ENCODE data around the gene IFI16. TPM values are rescaled to one million over a fixed set of nuclear protein-coding genes. Genes with fewer than 3 reads are reported as not detected.
A peak's percentile ranks its signal among the peaks of the same experiment; 100 is the strongest.

The IFI16 gene
- total RNA-seq = 10 to 100 TPM; 34.3 to 39.8 TPM
- polyA plus RNA-seq (ENCODE audit: insufficient read depth, low read depth, low replicate concordance) = 35.7 TPM
- long read RNA-seq, donor 1, partial matches to known transcripts = 10 of 17 reads
- long read RNA-seq, donor 1, other reads (novel, unspliced or antisense) = 0 of 17 reads
- long read RNA-seq, donor 2, partial matches to known transcripts = 9 of 13 reads
- long read RNA-seq, donor 2, other reads (novel, unspliced or antisense) = 0 of 13 reads

DNA sequence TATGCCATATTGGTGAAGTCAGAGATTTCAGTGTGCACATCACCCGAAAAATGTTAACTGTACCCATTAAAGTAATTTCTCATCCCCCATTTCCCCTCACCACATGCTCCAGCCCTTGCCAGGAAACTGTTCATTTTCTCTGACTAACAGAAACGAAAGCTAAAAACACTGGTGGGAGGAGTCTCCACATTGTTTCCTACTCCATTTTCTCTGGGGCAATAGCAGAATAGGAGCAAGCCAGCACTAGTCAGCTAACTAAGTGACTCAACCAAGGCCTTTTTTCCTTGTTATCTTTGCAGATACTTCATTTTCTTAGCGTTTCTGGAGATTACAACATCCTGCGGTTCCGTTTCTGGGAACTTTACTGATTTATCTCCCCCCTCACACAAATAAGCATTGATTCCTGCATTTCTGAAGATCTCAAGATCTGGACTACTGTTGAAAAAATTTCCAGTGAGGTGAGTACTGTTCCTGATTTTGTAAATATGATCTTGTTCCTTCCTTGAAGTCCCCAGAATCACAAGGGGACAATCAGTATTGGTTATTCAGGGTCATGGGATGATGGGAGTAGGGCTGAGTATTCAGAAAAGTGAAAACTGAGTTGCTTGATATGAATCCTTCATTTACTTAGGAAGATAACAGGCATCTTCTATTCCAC is at the start of gene IFI16:
Gene IFI16 (plus strand): TSS at position 204 of the 658 bp plus-strand sequence. CDS start 4,774 bp downstream, outside the sequence.
- H3K27ac ChIP-seq = peak within 1 kb of the TSS; percentile 73 to 89
- TF ChIP-seq CTCF (IDR thresholded peaks at IDR 0.05) (no peak), POLR2A (IDR thresholded peaks at IDR 0.05) (no peak)
- H3K4me3 ChIP-seq = peak within 1 kb of the TSS; percentile 53 to 61
- intact Hi-C loops (cut with DNase I; ENCODE audit: low total_unique reads) = no loop called here
- H3K9me3 ChIP-seq = no peaks in the 10 kb centered on the region
- DNase-seq = peak; percentile 65
- peaks cover 11% of the 10 kb centered on the region for H3K4me1 ChIP-seq
- 22 to 29% methylated on average over 5 of the region's 5 CpGs for WGBS, 2 donors
- no peaks in the 10 kb centered on the region for H3K27me3 ChIP-seq
- no peaks in the 10 kb centered on the region for H3K36me3 ChIP-seq (ENCODE audit: low read depth, missing control alignments)

DNA sequence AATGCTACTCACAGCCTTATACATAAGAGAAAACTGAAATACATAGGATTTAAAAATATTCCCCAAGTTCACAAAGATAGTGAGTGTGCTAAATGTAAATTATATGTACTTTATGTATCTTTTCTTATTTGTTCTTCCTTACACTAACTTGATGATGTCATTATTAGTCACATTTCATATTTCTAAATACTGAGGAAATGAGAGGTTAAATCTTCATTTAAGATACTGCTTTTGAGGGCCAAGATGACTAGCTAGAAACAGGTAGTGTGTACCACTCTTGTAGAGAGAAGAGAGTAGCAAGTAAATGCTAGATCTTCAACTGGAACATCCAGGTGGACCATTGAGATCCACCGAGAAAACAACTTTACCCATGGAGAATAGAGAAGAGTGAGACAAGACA is 48.5 kb upstream of the IFI16 start:
- Histone ChIP-seq H3K36me3 (ENCODE audit: low read depth, missing control alignments) (no peaks in the 10 kb centered on the region), H3K9me3 (no peaks in the 10 kb centered on the region), H3K27ac (no peak overlapping the region), H3K4me1 (no peaks in the 10 kb centered on the region), H3K27me3 (no peaks in the 10 kb centered on the region), H3K4me3 (no peak overlapping the region)
- 100% methylated on average over 1 of the region's 1 CpG for WGBS, 2 donors
- TF ChIP-seq CTCF (IDR thresholded peaks at IDR 0.05) = no peak
- TF ChIP-seq POLR2A (IDR thresholded peaks at IDR 0.05) = no peak
- intact Hi-C loops (cut with DNase I; ENCODE audit: low total_unique reads) = no loop called here
- no peak for DNase-seq

DNA sequence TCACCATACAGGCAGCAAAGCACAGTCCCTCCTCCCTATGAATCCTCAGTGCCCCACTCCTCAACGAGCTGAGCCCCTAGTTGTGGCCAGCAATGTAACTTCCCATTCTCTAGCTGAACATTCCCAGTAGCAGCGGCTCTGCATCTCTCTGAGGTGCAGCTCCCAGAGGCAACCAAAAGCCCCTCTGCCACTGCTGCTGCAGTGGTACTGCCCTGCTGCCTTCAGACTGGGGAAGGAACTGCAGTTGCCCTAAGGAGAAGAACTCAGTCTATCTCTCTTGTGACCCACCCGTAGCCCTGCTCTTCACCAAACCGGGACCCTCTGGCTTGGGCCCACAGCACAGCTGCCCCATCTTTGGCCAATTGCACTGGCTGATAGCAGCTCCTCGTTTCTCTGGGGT is 46.7 kb upstream of the IFI16 start:
- WGBS, 2 donors = 58 to 61% methylated on average over 2 to 5 of the region's 5 CpGs
- Histone ChIP-seq H3K9me3 (no peaks in the 10 kb centered on the region), H3K27me3 (no peaks in the 10 kb centered on the region), H3K4me1 (no peaks in the 10 kb centered on the region), H3K27ac (no peak overlapping the region), H3K36me3 (ENCODE audit: low read depth, missing control alignments) (no peaks in the 10 kb centered on the region), H3K4me3 (no peak overlapping the region)
- intact Hi-C loops (cut with DNase I; ENCODE audit: low total_unique reads) = no loop called here
- TF ChIP-seq CTCF (IDR thresholded peaks at IDR 0.05) (no peak), POLR2A (IDR thresholded peaks at IDR 0.05) (no peak)
- DNase-seq = no peak

- DNase-seq = no peak
- Histone ChIP-seq H3K4me3 (no peak overlapping the region), H3K4me1 (no peaks in the 10 kb centered on the region), H3K27me3 (no peaks in the 10 kb centered on the region), H3K9me3 (no peaks in the 10 kb centered on the region), H3K27ac (no peak overlapping the region), H3K36me3 (ENCODE audit: low read depth, missing control alignments) (no peaks in the 10 kb centered on the region)
- WGBS, 2 donors = 87 to 89% methylated on average over 3 of the region's 3 CpGs
- TF ChIP-seq POLR2A (IDR thresholded peaks at IDR 0.05) (no peak), CTCF (IDR thresholded peaks at IDR 0.05) (no peak)
- intact Hi-C loops (cut with DNase I; ENCODE audit: low total_unique reads) = no loop called here
Observed at GRCh38 chr1:158969166-158969565, 40.5 kb upstream of the IFI16 start.

- Histone ChIP-seq H3K27me3 (no peaks in the 10 kb centered on the region), H3K27ac (no peak overlapping the region), H3K36me3 (ENCODE audit: low read depth, missing control alignments) (no peaks in the 10 kb centered on the region), H3K9me3 (no peaks in the 10 kb centered on the region), H3K4me1 (no peaks in the 10 kb centered on the region), H3K4me3 (no peak overlapping the region)
- TF ChIP-seq POLR2A (IDR thresholded peaks at IDR 0.05) = no peak
- no peak for TF ChIP-seq CTCF (IDR thresholded peaks at IDR 0.05)
- intact Hi-C loops (cut with DNase I; ENCODE audit: low total_unique reads) = no loop called here
- DNase-seq = no peak
- WGBS, 2 donors = 92 to 94% methylated on average over 1 of the region's 1 CpG
Observed at GRCh38 chr1:158969855-158970254, 39.9 kb upstream of the IFI16 start.

Data from testis (tissue), 5 donors.